HCT116 (cell line): ENCODE data around the gene KANSL3. TPM values are rescaled to one million over a fixed set of nuclear protein-coding genes. Genes with fewer than 3 reads are reported as not detected.

Experiments
- ATAC-seq: fragments of 200-7000 bp; cut with Tn5 transposase; 2 replicates; pipeline ENCODE4 v1.9.1; 2020; ENCODE audit warnings: mild to moderate bottlenecking, moderate library complexity
- BruUV-seq: library from RNA; stranded (reverse); fragments of 400-500 nt; replicated peaks from 2 replicates; lab custom pipeline; 2021; lab: Mats Ljungman, UMichigan
- CTCF ChIA-PET: fragments of 300-600 bp; sonication (Branson Sonifier 250); formaldehyde crosslinking; loops from one replicate; lab custom pipeline; 2021; ENCODE audit warnings: antibody characterized with exemption; lab: Charles Lee
- POLR2A ChIA-PET: fragments of 300-600, 350-600 bp; sonication (Branson Sonifier 250); formaldehyde crosslinking; loops from one replicate; lab custom pipeline; 2021; ENCODE audit warnings: antibody characterized with exemption; lab: Charles Lee
- RAD21 ChIA-PET, 2 experiments: fragments of 300-600 bp; sonication (Branson Sonifier 250); formaldehyde crosslinking; loops; one replicate each; lab custom pipeline; 2023; ENCODE audit warnings: low total read pairs in 2 of 2; ENCODE audit not compliant: uncharacterized antibody in 2 of 2, unreplicated experiment in 2 of 2, low non-redundant PET in 1 of 2; lab: Charles Lee
- DNase-seq: peaks from one replicate; pipeline ENCODE4 v3.0.0-alpha.2; 2010; ENCODE audit warnings: low read depth, low spot score
- H2AFZ ChIP-seq: fragments of 200-600 bp; shearing (Covaris generic), sonication (generic); 2 replicates; pipeline ENCODE4 v1.6.1; 2017; ENCODE audit warnings: low read depth, mixed run types, mixed read lengths, antibody characterized with exemption, low read length; ENCODE audit not compliant: poor library complexity, severe bottlenecking
- H3K27ac ChIP-seq: 2 replicates; pipeline ENCODE4 v1.5.1; 2012; ENCODE audit warnings: low read depth, low read length
- H3K27me3 ChIP-seq: fragments of 200-600 bp; sonication (generic); 2 replicates; pipeline ENCODE4 v1.6.1; 2016; ENCODE audit warnings: mixed run types, low read length, mixed read lengths; ENCODE audit not compliant: insufficient read depth
- H3K36me3 ChIP-seq, 2 experiments: fragments of 200-500 bp in 1 of 2; fragments of 200-600 bp in 1 of 2; sonication (Bioruptor generic) in 1 of 2; sonication (generic) in 1 of 2; 2 replicates each; pipeline versions ENCODE4 v1.5.1 to v1.6.1; 2014 to 2016; ENCODE audit warnings: low read length in 2 of 2, inconsistent platforms in 1 of 2, mixed read lengths in 1 of 2, mixed run types in 1 of 2; ENCODE audit not compliant: insufficient read depth in 2 of 2, control insufficient read depth in 1 of 2
- H3K4me1 ChIP-seq, 2 experiments: fragments of 200-600 bp in 1 of 2; sonication (generic) in 1 of 2; 2 replicates each; pipeline versions ENCODE4 v1.5.1 to v1.6.1; 2012 to 2017; ENCODE audit warnings: low read length in 2 of 2, inconsistent platforms in 1 of 2, mild to moderate bottlenecking in 1 of 2, mixed read lengths in 1 of 2, mixed run types in 1 of 2, moderate library complexity in 1 of 2; ENCODE audit not compliant: insufficient read depth in 2 of 2, control insufficient read depth in 1 of 2
- H3K4me2 ChIP-seq: fragments of 200-600 bp; sonication (generic); 2 replicates; pipeline ENCODE4 v1.6.1; 2017; ENCODE audit warnings: mixed run types, low read length, mixed read lengths
- H3K4me3 ChIP-seq, 2 experiments: fragments of 200-600 bp in 1 of 2; sonication (generic) in 1 of 2; replicated peaks in 1 of 2; 2 replicates each; pipeline ENCODE4 v1.5.1; 2011 to 2016; ENCODE audit warnings: low read length in 2 of 2, control low read depth in 1 of 2, low read depth in 1 of 2, mild to moderate bottlenecking in 1 of 2, mixed read lengths in 1 of 2, mixed run types in 1 of 2
- H3K79me2 ChIP-seq: fragments of 200-600 bp; sonication (generic); 2 replicates; pipeline ENCODE4 v1.6.1; 2017; ENCODE audit warnings: mild to moderate bottlenecking, mixed run types, low read length, moderate library complexity, mixed read lengths; ENCODE audit not compliant: insufficient read depth
- H3K9ac ChIP-seq: fragments of 200-600 bp; sonication (generic); 2 replicates; pipeline ENCODE4 v1.6.1; 2016; ENCODE audit warnings: low read length, mixed read lengths
- H3K9me2 ChIP-seq: fragments of 200-600 bp; sonication (generic), shearing (Covaris generic); 2 replicates; pipeline ENCODE4 v1.6.1; 2017; ENCODE audit warnings: mixed run types, mild to moderate bottlenecking, moderate library complexity; ENCODE audit not compliant: insufficient read depth
- H3K9me3 ChIP-seq, 2 experiments: fragments of 200-500 bp in 1 of 2; fragments of 200-600 bp in 1 of 2; sonication (Bioruptor generic) in 1 of 2; sonication (generic) in 1 of 2; 2 replicates each; pipeline ENCODE4 v1.6.1; 2014 to 2017; ENCODE audit warnings: low read length in 2 of 2, mixed read lengths in 2 of 2, inconsistent platforms in 1 of 2, low read depth in 1 of 2, mild to moderate bottlenecking in 1 of 2, mixed run types in 1 of 2, moderate library complexity in 1 of 2; ENCODE audit not compliant: control insufficient read depth in 1 of 2, insufficient read depth in 1 of 2
- H4K20me1 ChIP-seq: fragments of 200-600 bp; sonication (generic), shearing (Covaris generic); 2 replicates; pipeline ENCODE4 v1.6.1; 2017; ENCODE audit warnings: mixed run types, mild to moderate bottlenecking, moderate library complexity; ENCODE audit not compliant: insufficient read depth
- ATF3 ChIP-seq: IDR thresholded peaks from 2 replicates; pipeline ENCODE4 v1.6.1; 2012
- CEBPB ChIP-seq: IDR thresholded peaks from 2 replicates; pipeline ENCODE4 v1.6.1; 2012; ENCODE audit warnings: low read depth
- EGR1 ChIP-seq: IDR thresholded peaks from 2 replicates; pipeline ENCODE4 v1.6.1; 2012; ENCODE audit warnings: low read depth
- EZH2phosphoT487 ChIP-seq: fragments of 200-600 bp; IDR thresholded peaks from 2 replicates; pipeline ENCODE4 v1.6.1; 2018; ENCODE audit warnings: antibody characterized with exemption, borderline replicate concordance
- FOSL1 ChIP-seq: IDR thresholded peaks from 2 replicates; pipeline ENCODE4 v1.6.1; 2012; ENCODE audit warnings: low read depth
- POLR2A ChIP-seq: IDR thresholded peaks from 2 replicates; pipeline ENCODE4 v1.7.0; 2011; ENCODE audit warnings: borderline replicate concordance; ENCODE audit not compliant: insufficient read depth, insufficient read length; ENCODE audit errors: extremely low read depth
- REST ChIP-seq: IDR thresholded peaks from 2 replicates; pipeline ENCODE4 v1.6.1; 2012; ENCODE audit warnings: low read depth
- SP1 ChIP-seq: IDR thresholded peaks from 2 replicates; pipeline ENCODE4 v1.6.1; 2012; ENCODE audit warnings: low read depth
- SRF ChIP-seq: IDR thresholded peaks from 2 replicates; pipeline ENCODE4 v1.6.1; 2012; ENCODE audit warnings: low read depth
- ZBTB33 ChIP-seq: IDR thresholded peaks from 2 replicates; pipeline ENCODE4 v1.6.1; 2011; ENCODE audit warnings: mild to moderate bottlenecking, low read length, moderate library complexity; ENCODE audit not compliant: insufficient replicate concordance; ENCODE audit errors: extremely low read depth
- ZNF274 ChIP-seq: fragments of 200-500 bp; sonication (Bioruptor generic); IDR thresholded peaks from 2 replicates; pipeline ENCODE4 v1.6.1; 2014; ENCODE audit warnings: mild to moderate bottlenecking, low read depth, low read length, inconsistent platforms
- intact Hi-C: fragments of 100-400 bp; cut with micrococcal nuclease; formaldehyde crosslinking; loops from 2 replicates; pipeline ENCODE4 v1.10.0; 2022
- total RNA-seq: library from RNA; stranded (reverse); gene quantifications from one replicate; pipeline ENCODE4 v1.2.1, GENCODE V29; 2021; ENCODE audit not compliant: unreplicated experiment

KANSL3 gene
- total RNA-seq, 1 experiment from 2014 or later = 35.8 TPM

GRCh38 chr2:96664366-96664925, 26.3 kb upstream of the KANSL3 start:
- intact Hi-C loops = no loop called here
- CTCF ChIA-PET = interaction anchor here (0.9 kb wide), 1 partner anchor 114 kb away, joined by 3 read pairs; no protein-coding TSS in a partner anchor

More at GRCh38 chr2:96664366-96664925, 26.3 kb upstream of the KANSL3 start:
- Histone ChIP-seq H3K4me1 (peaks cover 11 to 12% of the 10 kb centered on the region in 2 experiments), H3K36me3 (no peaks in the 10 kb centered on the region), H4K20me1 (no peaks in the 10 kb centered on the region), H3K9me3 (0 out of 4 replicates have a peak, but pooled peaks cover 0 to 4% of the 10 kb centered on the region in 2 experiments), H3K4me2 (0 out of 2 replicates have a peak overlapping the region, but pooled peaks have one; percentile 51), H3K9me2 (no peaks in the 10 kb centered on the region), H3K27ac (no peak overlapping the region; the same call in 1 of the 2 replicates), H3K79me2 (no peaks in the 10 kb centered on the region), H3K9ac (no peak overlapping the region), H2AFZ (no peak overlapping the region), H3K4me3 (no peak overlapping the region), H3K27me3 (no peaks in the 10 kb centered on the region)
- DNase-seq (no peak), ATAC-seq (no peak)
- RAD21 ChIA-PET = no interaction called here
- no TSS peak for BruUV-seq
- POLR2A ChIA-PET = no interaction called here
- TF ChIP-seq ATF3 (no peak), REST (no peak), POLR2A (no peak), ZBTB33 (no peak), EZH2phosphoT487 (no peak), ZNF274 (no peak), SP1 (no peak), EGR1 (no peak), FOSL1 (no peak), CEBPB (no peak), SRF (no peak)
